ENCODE measurements around the gene ZNF736. TPM values are rescaled to one million over a fixed set of nuclear protein-coding genes. Genes with fewer than 3 reads are reported as not detected.

The ZNF736 gene
- 5.5 and 6.9 TPM in 2 replicates for total RNA-seq

GRCh38 chr7:64313740-64314491 lies at the start of gene ZNF736:
ZNF736 (plus strand) TSS chr7:64313961; CDS start chr7:64314151, 190 bp downstream.

Other genes with a start within 250 kb of the ZNF736 start
- not detected in 2 replicates for gene ZNF735, start 106.8 kb upstream of the ZNF736 start, total RNA-seq
- gene ZNF679, start 85.5 kb upstream of the ZNF736 start, total RNA-seq = not detected in 2 replicates
- 5.8 and 6.5 TPM in 2 replicates for gene ZNF680, start 249.1 kb downstream of the ZNF736 start, total RNA-seq

Measured in smooth muscle cell of bladder (primary cell).